ENCODE measurements around the gene TTLL7. TPM values are rescaled to one million over a fixed set of nuclear protein-coding genes. Genes with fewer than 3 reads are reported as not detected.

The TTLL7 gene
- total and polyA plus RNA-seq, 9 of the 15 experiments (the other 6 are each of a cell fraction or from before 2014, with no cell fraction given): 0.63 to 2.6 (median 1.7) TPM

GRCh38 chr1:83967336-83967735 is 31.6 kb downstream of the TTLL7 start:
- Histone ChIP-seq H3K27ac (ENCODE audit: extremely low read depth, low read depth, low read length) (no peak overlapping the region), H3K9me1 (ENCODE audit: control insufficient read depth, insufficient read depth, low read length) (no peaks in the 10 kb centered on the region), H4K20me1 (replicated peaks; ENCODE audit: control insufficient read depth, insufficient read depth, low read length) (no peaks in the 10 kb centered on the region), H2AFZ (ENCODE audit: low read depth, low read length) (no peak overlapping the region), H3K4me1 (replicated peaks in 1 of 2; ENCODE audit: control insufficient read depth in 2 of 2, insufficient read depth in 2 of 2, low read length in 2 of 2) (no peaks in the 10 kb centered on the region), H3K4me3 (no peak overlapping the region), H3K9me3 (replicated peaks; ENCODE audit: control insufficient read depth, insufficient read depth, low read depth, low read length) (no peaks in the 10 kb centered on the region), H3K27me3 (ENCODE audit: control insufficient read depth in 2 of 2, insufficient read depth in 2 of 2, low read length in 2 of 2) (no peaks in the 10 kb centered on the region), H3K4me2 (ENCODE audit: insufficient read depth, low read length) (no peak overlapping the region), H3K9ac (ENCODE audit: insufficient read depth in 1 of 2, low read depth in 2 of 2, low read length in 2 of 2) (no peak overlapping the region), H3K79me2 (ENCODE audit: control insufficient read depth, insufficient read depth, low read length) (no peaks in the 10 kb centered on the region), H3K36me3 (ENCODE audit: control insufficient read depth, insufficient read depth, low read length) (no peaks in the 10 kb centered on the region)
- intact Hi-C loops (cut with micrococcal nuclease): no loop called here
- BruUV-seq (replicated peaks): no TSS peak
- in situ Hi-C loops (cut with MboI): no loop called here
- ATAC-seq (no peak), DNase-seq (ENCODE audit: extremely low read depth in 1 of 4, low spot score in 3 of 4) (no peak), FAIRE-seq (no peak)
- WGBS (ENCODE audit: insufficient coverage, low coverage, missing lambda C conversion rate): 21% methylated on average over 1 of the region's 1 CpG
- TF ChIP-seq SREBF2 (CRISPR knock-in tag; IDR thresholded peaks at IDR 0.05) (no peak), HEY1 (CRISPR knock-in tag; IDR thresholded peaks at IDR 0.05; ENCODE audit: borderline replicate concordance) (no peak), FOXJ3 (CRISPR knock-in tag; IDR thresholded peaks at IDR 0.05) (no peak), TFE3 (CRISPR knock-in tag; IDR thresholded peaks at IDR 0.05) (no peak), BRCA1 (IDR thresholded peaks at IDR 0.05) (no peak), BRCA1 (CRISPR knock-in tag; IDR thresholded peaks at IDR 0.05) (no peak), SUPT5H (IDR thresholded peaks at IDR 0.05) (no peak), BDP1 (IDR thresholded peaks at IDR 0.05; ENCODE audit: insufficient read depth, insufficient read length) (no peak), ZNF324 (CRISPR knock-in tag; IDR thresholded peaks at IDR 0.05) (no peak)
- CTCF ChIA-PET (ENCODE audit: low intra/inter-chr PET ratio): no interaction called here
- POLR2A ChIA-PET: interaction anchor here (0.7 kb wide), 1 partner anchor 394 kb away, joined by 3 read pairs; no protein-coding TSS in a partner anchor
